Cardiac muscle cell (in vitro differentiated cells and primary cell): ENCODE data around the gene SERPINB6. TPM values are rescaled to one million over a fixed set of nuclear protein-coding genes. Genes with fewer than 3 reads are reported as not detected.

Experiments
- DNase-seq, 2 donors: peaks; one replicate each; pipeline versions ENCODE4 v3.0.0 to v3.0.0-alpha.2; 2010 to 2017; ENCODE audit warnings: low read depth in 1 of 2, low spot score in 1 of 2
- H3K27ac ChIP-seq: fragments of 200-600 bp; sonication (generic); 2 replicates; pipeline ENCODE4 v1.5.1; 2016
- H3K27me3 ChIP-seq: fragments of 200-600 bp; sonication (generic); 2 replicates; pipeline ENCODE4 v1.6.0; 2016; ENCODE audit warnings: control low read depth
- H3K36me3 ChIP-seq: fragments of 200-600 bp; sonication (generic); 2 replicates; pipeline ENCODE4 v1.5.1; 2016; ENCODE audit warnings: control low read depth
- H3K4me1 ChIP-seq: fragments of 200-600 bp; sonication (generic); 2 replicates; pipeline ENCODE4 v1.8.1; 2017; ENCODE audit warnings: low read depth, mild to moderate bottlenecking, mixed run types
- H3K4me3 ChIP-seq: fragments of 200-600 bp; sonication (generic); 2 replicates; pipeline ENCODE4 v1.5.1; 2016; ENCODE audit warnings: mild to moderate bottlenecking
- H3K9me3 ChIP-seq: fragments of 200-600 bp; sonication (generic); 2 replicates; pipeline ENCODE4 v1.5.1; 2017; ENCODE audit warnings: low read depth, mild to moderate bottlenecking, control low read depth
- CTCF ChIP-seq: IDR thresholded peaks from 2 replicates; pipeline ENCODE4 v1.5.1; 2012; ENCODE audit warnings: low read depth, mild to moderate bottlenecking, low read length
- polyA plus RNA-seq: library from polyadenylated mRNA; unstranded; fragments of >200 nt; fragmentation: Nextera tagmentation; extraction: Ambion mirVana; gene quantifications from 2 replicates; pipeline ENCODE4 v1.2.1, GENCODE V29; 2016
- total RNA-seq: library from RNA; depleted of rRNA; stranded (reverse); fragments of >200 nt; gene quantifications from 2 replicates; pipeline ENCODE4 v1.2.3, GENCODE V29; 2016

SERPINB6 gene
- total and polyA plus RNA-seq, 2 experiments from 2014 or later = 91.8 to 122 TPM

- no peaks in the 10 kb centered on the region for H3K36me3 ChIP-seq
- no peaks in the 10 kb centered on the region for H3K27me3 ChIP-seq
- TF ChIP-seq CTCF = no peak
- peaks cover 7% of the 10 kb centered on the region for H3K4me1 ChIP-seq
- H3K4me3 ChIP-seq = no peak overlapping the region
- H3K9me3 ChIP-seq = no peaks in the 10 kb centered on the region
- no peak overlapping the region for H3K27ac ChIP-seq
- no peak for DNase-seq
These were observed 9.9 kb downstream of the SERPINB6 start for GRCh38 chr6:2961506-2961905.

GRCh38 chr6:2960935-2961334, 10.4 kb downstream of the SERPINB6 start:
- no peaks in the 10 kb centered on the region for H3K9me3 ChIP-seq
- no peak overlapping the region for H3K27ac ChIP-seq
- H3K36me3 ChIP-seq = no peaks in the 10 kb centered on the region
- H3K27me3 ChIP-seq = no peaks in the 10 kb centered on the region
- TF ChIP-seq CTCF = no peak
- no peak overlapping the region for H3K4me3 ChIP-seq
- peaks cover 7% of the 10 kb centered on the region for H3K4me1 ChIP-seq
- no peak for DNase-seq

GRCh38 chr6:2959909-2960719, 11.3 kb downstream of the SERPINB6 start:
- Histone ChIP-seq H3K4me3 (no peak overlapping the region), H3K27ac (no peak overlapping the region), H3K27me3 (no peaks in the 10 kb centered on the region), H3K9me3 (no peaks in the 10 kb centered on the region), H3K4me1 (peaks cover 7% of the 10 kb centered on the region), H3K36me3 (no peaks in the 10 kb centered on the region)
- TF ChIP-seq CTCF = no peak
- peak in 1 of 2 donors; percentile 59 for DNase-seq

GRCh38 chr6:2958776-2959175, 12.6 kb downstream of the SERPINB6 start:
- Histone ChIP-seq H3K4me3 (no peak overlapping the region), H3K4me1 (peaks cover 7% of the 10 kb centered on the region), H3K27me3 (no peaks in the 10 kb centered on the region), H3K27ac (no peak overlapping the region), H3K36me3 (no peaks in the 10 kb centered on the region), H3K9me3 (no peaks in the 10 kb centered on the region)
- TF ChIP-seq CTCF = no peak
- DNase-seq = no peak

DNA sequence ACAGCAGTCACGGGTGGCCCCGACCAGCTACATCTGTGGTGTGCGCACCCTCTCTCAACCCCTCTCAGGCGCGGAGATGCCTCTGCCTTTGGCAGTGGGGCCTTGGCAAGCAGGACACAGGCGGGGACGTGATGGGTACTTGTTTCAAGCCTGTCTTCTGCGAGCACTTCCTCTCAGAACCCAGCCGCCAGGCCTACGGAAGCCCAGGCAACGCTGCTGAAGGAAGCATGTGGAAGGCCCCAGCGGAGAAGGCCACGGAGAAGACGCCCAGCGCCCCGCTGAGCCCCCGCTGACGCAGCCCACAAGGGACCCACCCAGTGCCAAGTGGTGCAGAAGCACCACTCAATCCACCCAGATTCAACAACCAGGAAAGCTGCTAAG, 13.0 kb downstream of the SERPINB6 start:
- H3K36me3 ChIP-seq = no peaks in the 10 kb centered on the region
- TF ChIP-seq CTCF = no peak
- H3K9me3 ChIP-seq = no peaks in the 10 kb centered on the region
- peaks cover 7% of the 10 kb centered on the region for H3K4me1 ChIP-seq
- H3K27ac ChIP-seq = no peak overlapping the region
- DNase-seq = no peak
- H3K27me3 ChIP-seq = no peaks in the 10 kb centered on the region
- no peak overlapping the region for H3K4me3 ChIP-seq
